Stimulated activated CD8-positive, alpha-beta memory T cell treated with anti-CD3 and anti-CD28 coated beads, Interleukin-7, amount 100 ng/mL, for 1 hour (primary cell): ENCODE data around the gene SULF2.

Source experiments
- DNase-seq, 2 donors: peaks; one replicate each; pipeline ENCODE4 v3.0.0-alpha.2; 2020; ENCODE audit warnings: low read depth in 2 of 2

SULF2 gene

GRCh38 chr20:47737923-47738322 lies 47.4 kb downstream of the SULF2 start:
- DNase-seq = no peak

DNA sequence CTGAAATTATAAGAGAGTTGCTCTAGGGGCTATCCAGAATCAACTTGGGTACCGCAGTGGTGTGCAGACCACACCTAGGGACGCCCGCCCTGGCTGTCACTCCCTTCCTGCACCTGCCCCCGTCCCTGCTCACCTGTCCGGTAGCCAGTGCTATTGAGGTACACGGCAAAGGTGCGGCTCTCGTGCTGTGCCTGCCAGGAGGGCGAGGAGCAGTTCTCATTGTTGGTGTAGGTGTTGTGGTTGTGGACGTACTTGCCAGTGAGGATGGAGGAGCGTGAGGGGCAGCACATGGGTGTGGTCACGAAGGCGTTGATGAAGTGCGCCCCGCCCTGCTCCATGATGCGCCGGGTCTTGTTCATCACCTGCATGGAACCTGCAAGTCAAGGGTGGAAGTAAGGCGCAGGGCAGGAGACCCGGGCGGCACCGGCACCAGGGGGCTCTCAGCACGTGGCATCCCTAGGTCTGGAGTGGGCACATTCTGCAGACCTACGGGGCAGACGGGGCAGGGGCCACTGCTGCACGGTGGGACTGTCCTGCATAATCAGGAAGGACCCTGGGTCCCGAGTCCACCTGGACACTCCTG lies 48.6 kb downstream of the SULF2 start:
- DNase-seq = no peak

DNA sequence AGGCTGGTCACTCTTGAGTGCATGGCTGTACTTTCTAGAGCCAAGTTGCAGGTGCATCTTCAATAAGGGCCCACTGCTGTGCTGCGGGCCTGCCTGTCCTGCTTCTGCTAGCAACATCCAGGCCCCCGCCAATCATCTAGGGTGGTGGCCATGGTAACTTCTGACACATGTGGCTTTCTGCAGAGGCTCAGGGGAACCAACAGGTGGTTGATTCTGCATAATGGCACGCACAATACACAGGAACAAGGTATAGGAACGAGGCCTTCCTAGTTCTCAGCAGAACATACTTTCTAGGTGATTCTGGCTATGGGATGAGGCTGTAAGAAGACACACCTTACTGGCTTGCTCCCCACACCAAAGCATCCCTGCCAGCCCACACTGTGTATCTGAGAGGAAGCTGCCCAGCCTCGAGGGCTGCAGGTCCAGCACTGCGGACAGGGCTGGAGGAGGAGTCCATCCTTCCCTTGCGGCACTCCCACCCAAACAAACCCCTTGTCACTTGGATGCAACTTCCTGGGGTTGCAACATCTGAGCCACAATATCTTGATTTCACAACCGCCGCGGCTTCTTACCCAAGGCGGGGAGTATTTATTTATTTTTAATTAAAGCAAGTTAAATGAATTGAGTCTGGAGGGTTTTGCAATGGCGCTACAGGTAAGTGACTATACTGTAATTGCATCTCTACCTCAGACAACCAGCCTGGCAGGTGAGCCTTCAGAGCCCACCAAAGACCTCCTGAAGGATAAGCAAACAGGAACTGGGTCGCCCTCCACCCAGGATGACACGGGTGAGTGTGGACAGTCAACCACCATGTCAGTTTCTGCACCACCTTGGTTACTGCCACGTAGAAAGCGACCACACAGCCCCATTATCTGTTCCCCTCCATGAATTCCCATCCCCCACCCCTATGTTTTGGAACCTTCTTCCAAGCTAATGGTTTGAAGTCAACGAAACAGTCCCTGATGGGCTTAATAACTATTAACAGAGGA lies 49.6 kb downstream of the SULF2 start:
- no peak for DNase-seq

GRCh38 chr20:47734870-47735269 lies 50.4 kb downstream of the SULF2 start:
- no peak for DNase-seq

DNA sequence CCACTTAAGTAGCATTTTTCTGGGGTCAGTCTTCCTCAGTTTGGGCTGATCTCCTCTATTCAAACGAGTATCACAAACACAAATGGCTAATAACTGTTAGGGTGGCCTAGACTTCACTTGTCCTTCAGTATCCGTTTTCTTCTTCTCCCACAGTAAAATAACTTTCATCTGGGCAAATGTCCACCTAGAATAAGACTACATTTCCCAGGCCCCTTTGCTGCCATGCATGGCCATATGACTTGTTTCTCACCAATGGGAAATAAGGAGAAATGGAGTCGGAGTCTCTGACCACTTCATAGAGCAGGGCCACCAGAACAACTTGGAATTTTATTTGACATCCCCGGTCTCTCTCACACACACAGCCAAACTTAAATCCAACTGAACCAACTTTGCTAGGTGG lies 51.4 kb downstream of the SULF2 start:
- DNase-seq = no peak

GRCh38 chr20:47730744-47731143 lies 54.5 kb downstream of the SULF2 start:
- no peak for DNase-seq

- DNase-seq = no peak
These were observed 55.8 kb downstream of the SULF2 start for GRCh38 chr20:47729472-47729871.

GRCh38 chr20:47727909-47728361 lies 57.3 kb downstream of the SULF2 start:
- DNase-seq = no peak

DNA sequence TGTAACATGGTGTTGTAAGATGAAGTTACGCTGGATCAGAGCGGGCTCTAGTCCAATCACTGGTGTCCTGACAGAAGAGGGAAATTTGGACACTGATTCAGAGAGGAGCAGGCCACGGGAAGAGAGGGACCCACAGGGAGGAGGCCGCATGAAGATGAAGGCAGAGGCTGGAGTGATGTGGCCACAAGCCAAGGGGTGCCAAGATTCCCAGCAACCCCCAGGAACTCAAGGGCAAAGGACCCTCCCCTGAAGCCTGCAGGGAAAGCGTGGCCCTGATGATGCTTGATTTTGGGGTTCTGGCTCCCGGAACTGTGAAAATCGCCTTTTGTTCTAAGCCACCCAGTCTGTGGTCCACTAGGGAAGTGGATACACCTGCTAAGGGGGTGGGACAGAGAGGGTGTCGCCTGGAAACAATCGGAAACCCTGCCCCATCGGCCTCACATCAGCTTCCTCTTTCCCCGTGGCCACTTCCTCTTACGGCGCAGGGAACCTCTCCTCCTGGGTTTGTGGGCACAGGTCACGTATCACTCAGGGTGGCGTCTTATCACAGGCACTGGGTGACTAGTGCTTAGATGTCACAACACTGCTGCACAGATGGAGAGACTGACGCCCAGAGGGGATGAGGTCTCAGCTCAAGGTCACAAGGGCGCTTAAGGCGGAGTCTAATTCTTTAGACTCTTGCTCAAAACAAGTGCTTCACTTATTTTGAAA lies 58.0 kb downstream of the SULF2 start:
- peak; percentile 34 to 40 for DNase-seq

- no peak for DNase-seq
These were observed 58.6 kb downstream of the SULF2 start for GRCh38 chr20:47726632-47727031.

GRCh38 chr20:47725248-47725973 lies 59.9 kb downstream of the SULF2 start:
- peak; percentile 48 to 50 for DNase-seq

DNA sequence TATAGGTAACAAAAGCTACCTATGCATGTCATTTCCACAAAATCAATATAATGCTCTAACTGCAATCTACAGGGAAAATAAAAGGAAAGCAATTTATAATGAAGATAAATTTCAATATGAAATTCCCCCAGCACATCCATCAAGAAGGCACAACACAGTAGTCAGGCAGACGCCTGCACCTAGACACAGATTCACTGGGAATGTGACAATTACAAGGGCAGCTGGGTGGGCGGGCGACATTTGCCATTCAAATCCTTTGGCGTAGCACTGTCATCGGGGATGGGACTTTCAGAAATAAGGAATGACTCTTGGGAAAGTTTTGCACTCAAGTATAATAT lies 60.4 kb downstream of the SULF2 start:
- DNase-seq = no peak

GRCh38 chr20:47724396-47724795 lies 60.9 kb downstream of the SULF2 start:
- no peak for DNase-seq

GRCh38 chr20:47723322-47723721 lies 62.0 kb downstream of the SULF2 start:
- no peak for DNase-seq

- DNase-seq = no peak
These were observed 64.4 kb downstream of the SULF2 start for GRCh38 chr20:47720636-47721427.

DNA sequence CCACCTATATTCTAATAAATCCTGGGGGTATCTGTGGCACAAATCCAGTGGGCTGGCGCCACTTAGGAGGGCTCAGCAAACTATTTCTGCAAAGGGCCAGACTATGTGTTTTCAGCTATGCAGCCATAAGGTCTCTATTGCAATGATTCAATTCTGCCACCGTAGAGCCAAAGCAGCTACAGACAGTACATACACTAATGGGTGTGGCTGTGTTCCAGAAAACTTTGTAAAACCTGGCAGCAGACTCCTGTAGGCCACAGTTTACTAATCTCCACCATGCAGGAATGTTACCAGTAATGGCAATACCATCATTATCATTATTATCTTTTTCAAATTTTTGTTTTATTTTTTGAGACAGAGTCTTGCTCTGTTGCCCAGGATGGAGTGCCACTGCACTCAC lies 65.7 kb downstream of the SULF2 start:
- no peak for DNase-seq

- DNase-seq = no peak
These were observed 66.1 kb downstream of the SULF2 start for GRCh38 chr20:47719211-47719610.

GRCh38 chr20:47718398-47718797 lies 66.9 kb downstream of the SULF2 start:
- no peak for DNase-seq

- no peak for DNase-seq
These were observed 67.9 kb downstream of the SULF2 start for GRCh38 chr20:47717421-47717820.

- DNase-seq = no peak
These were observed 71.3 kb downstream of the SULF2 start for GRCh38 chr20:47713878-47714450.

- DNase-seq = no peak
These were observed 72.1 kb downstream of the SULF2 start for GRCh38 chr20:47713163-47713562.
